HG03439 (cell line): Measurements from ENCODE around the gene SSR4.

Experiments used
- ATAC-seq: cut with Tn5 transposase; IDR thresholded peaks from one replicate; pipeline ENCODE4 v1.9.1; 2021; ENCODE audit warnings: mild to moderate bottlenecking, moderate library complexity; ENCODE audit not compliant: unreplicated experiment

The SSR4 gene

DNA sequence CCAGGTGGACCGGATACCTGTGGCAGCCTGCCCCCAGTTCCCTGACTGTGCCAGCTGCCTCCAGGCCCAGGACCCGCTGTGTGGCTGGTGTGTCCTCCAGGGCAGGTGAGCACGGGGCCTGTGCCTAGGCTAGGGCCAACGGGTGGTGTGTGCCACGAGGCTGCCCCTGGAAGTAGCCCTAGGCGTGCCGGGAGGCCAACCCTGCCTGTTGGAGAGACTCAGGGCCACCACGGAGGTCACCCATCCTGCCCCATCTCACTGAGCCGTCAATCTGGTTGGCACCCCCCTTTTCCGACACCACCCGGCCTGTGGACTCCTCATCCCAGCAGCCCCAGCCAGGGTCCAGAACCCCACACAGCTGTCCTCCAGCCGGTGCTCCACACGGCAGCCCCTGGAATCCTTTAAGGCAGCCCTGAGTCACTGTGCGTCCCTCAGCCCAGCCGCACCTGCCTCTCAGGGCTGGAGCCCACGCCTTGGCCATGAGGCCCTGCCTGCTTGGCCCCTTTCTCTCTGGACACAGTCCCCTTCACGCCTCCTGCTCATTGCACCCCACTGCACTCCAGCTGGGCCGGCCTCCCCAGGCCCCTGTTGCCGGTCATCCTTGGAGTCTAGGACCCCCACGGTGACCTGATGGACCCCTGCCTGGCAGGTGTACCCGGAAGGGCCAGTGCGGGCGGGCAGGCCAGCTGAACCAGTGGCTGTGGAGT lies 25.2 kb upstream of the SSR4 start:
- ATAC-seq, result no peak

DNA sequence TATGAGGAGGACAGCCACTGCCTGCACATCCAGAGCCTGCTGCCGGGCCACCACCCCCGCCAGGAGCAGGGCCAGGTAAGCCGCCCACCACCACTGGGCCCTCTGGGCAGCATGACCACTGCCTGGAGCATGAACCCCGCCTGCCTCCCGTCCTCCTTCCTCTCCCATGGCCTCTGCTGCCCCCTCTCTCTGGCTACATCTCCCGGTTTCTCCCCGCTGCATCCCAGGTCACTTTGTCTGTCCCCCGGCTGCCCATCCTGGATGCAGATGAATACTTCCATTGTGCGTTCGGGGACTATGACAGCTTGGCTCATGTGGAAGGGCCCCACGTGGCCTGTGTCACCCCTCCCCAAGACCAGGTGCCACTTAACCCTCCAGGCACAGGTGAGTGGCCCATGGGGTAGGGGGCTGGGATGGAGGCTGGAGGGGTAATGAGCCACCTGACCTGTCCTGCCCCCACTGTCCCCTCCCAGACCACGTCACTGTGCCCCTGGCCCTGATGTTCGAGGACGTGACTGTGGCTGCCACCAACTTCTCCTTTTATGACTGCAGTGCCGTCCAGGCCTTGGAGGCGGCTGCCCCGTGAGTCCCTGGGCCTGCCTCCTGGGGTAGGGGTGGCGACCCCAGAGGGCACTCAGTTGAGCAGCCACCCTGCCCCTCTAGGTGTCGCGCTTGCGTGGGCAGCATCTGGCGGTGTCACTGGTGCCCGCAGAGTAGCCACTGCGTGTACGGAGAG lies 24.4 kb upstream of the SSR4 start:
- ATAC-seq, result no peak

DNA sequence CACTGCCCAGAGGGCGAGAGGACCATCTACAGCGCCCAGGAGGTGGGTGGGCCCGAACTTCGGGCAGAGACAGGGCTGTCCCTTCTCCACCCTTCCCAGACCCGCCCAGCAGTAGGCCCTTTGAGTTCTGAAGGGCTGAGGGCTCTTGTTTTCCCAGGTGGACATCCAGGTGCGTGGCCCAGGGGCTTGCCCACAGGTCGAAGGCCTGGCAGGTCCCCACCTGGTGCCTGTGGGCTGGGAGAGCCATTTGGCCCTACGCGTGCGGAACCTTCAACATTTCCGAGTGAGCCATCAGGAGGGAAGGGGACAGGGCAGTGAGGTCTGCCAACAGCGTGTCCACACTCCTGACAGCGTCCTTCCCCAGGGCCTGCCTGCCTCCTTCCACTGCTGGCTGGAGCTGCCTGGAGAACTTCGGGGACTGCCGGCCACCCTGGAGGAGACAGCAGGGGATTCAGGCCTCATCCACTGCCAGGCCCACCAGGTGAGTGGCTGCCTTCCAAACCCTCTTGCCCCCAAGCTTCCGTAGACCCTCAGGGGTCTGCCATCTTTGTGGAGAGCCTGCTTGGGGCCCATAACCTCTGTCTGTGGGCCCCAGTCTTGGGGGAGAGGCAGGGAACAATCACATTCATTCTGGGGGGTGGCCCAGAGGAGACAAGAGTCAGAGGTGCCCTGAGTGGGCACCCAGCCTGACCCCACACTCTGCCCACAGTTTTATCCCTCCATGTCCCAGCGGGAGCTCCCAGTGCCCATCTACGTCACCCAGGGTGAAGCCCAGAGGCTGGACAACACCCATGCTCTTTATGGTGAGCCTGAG lies 23.7 kb upstream of the SSR4 start:
- no peak for ATAC-seq

DNA sequence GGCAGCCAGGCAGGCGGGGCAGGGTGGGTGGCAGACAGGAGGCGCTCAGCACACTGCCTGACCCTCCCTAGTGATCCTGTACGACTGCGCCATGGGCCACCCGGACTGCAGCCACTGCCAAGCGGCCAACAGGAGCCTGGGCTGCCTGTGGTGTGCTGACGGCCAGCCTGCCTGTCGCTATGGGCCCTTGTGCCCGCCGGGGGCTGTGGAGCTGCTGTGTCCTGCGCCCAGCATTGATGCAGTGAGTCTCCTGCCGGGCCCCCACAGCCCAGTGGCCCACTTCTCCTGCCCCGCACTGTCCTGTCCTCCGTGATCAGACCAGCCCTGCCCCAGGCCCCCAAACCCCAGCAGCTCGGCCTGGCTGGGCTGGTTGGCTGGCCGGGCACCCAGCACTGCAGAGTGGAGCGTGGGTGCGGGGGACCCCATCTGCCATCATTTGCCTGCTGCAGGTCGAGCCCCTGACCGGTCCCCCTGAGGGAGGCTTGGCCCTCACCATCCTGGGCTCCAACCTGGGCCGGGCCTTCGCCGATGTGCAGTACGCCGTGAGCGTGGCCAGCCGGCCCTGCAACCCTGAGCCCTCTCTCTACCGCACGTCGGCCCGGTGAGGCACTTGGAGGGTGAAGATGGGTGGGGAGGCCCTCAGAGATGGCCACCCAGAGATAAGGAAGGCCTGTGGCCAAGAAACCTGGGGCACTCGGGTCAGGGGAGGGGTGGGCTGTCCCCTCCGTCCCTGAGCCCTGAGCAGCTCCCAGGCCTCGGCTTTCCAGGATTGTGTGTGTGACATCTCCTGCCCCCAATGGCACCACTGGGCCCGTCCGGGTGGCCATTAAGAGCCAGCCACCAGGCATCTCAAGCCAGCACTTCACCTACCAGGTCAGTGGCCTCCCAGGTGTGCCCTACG lies 22.8 kb upstream of the SSR4 start:
- ATAC-seq, result no peak

DNA sequence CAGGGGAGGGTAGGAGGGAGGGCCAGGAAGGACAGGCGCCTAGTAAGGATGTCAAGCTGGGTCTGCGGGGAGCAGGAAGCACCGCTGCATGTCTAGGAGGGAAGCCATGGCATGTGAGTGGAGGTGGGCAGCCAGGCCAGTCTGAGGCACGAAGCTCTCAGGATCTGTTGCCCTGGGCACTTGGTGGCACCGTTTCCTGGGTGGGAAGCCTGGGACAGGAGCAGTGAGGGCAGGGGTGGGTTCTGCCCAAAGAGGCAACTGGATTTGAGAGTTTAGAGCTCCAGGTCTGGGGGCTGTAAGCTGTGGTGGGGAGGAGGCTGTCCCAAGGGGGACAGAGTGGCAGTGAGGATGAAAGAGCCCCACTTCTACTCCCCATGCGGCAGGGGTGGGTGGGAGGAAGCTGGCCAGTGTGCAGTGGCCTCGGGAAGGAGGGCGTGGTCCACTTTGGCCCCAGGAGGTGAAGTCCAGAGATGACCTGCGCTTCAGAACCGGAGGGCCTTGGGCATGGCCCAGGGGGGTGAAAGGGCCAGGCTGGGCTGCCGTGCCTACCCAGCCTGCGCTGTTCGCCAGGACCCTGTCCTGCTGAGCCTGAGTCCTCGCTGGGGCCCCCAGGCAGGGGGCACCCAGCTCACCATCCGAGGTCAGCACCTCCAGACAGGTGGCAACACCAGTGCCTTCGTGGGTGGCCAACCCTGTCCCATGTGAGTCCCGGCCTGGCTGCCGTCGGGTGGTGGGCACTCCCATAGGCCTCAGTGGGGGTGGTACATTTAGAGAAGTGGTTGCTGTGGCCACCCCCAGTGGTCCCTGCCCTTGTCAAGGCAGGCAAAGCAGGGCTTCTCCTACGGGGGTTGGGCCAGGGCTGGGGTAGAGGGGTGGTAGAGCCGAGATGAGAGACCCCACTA lies 21.9 kb upstream of the SSR4 start:
- no peak for ATAC-seq

DNA sequence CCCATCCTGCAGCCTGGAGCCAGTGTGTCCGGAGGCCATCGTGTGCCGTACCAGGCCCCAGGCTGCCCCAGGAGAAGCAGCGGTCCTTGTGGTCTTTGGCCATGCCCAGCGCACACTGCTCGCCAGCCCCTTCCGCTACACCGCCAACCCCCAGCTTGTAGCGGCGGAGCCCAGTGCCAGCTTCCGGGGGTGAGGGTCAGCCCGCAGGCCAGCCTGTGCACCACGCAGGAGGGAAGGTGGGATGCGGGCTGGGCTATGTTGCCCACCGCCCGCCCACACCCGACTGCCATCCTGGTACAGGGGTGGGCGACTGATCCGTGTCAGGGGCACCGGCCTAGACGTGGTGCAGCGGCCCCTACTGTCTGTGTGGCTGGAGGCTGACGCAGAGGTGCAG lies 21.3 kb upstream of the SSR4 start:
- no peak for ATAC-seq

DNA sequence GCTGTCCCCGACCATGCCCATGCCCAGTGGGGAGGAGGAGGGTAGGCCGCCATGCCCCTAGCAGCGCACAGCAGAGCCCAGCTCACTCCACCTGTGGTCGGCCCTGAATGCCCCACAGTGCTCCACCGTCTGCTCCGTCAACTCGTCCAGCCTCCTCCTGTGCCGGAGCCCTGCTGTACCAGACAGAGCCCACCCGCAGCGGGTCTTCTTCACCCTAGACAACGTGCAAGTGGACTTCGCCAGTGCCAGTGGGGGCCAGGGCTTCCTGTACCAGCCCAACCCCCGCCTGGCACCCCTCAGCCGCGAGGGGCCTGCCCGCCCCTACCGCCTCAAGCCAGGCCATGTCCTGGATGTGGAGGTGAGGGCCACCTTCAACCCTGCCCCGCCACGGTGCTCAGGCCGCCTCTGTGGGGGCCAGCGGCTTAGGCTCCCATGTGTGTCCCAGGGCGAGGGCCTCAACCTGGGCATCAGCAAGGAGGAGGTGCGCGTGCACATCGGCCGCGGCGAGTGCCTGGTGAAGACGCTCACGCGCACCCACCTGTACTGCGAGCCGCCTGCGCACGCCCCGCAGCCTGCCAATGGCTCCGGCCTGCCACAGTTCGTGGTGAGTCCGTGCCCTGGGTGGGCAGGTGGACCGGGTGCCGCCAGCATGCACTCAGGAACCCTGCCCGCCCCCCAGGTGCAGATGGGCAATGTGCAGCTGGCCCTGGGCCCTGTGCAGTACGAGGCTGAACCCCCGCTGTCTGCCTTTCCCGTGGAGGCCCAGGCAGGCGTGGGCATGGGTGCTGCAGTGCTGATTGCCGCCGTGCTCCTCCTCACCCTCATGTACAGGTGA lies 20.5 kb upstream of the SSR4 start:
- ATAC-seq, result no peak

DNA sequence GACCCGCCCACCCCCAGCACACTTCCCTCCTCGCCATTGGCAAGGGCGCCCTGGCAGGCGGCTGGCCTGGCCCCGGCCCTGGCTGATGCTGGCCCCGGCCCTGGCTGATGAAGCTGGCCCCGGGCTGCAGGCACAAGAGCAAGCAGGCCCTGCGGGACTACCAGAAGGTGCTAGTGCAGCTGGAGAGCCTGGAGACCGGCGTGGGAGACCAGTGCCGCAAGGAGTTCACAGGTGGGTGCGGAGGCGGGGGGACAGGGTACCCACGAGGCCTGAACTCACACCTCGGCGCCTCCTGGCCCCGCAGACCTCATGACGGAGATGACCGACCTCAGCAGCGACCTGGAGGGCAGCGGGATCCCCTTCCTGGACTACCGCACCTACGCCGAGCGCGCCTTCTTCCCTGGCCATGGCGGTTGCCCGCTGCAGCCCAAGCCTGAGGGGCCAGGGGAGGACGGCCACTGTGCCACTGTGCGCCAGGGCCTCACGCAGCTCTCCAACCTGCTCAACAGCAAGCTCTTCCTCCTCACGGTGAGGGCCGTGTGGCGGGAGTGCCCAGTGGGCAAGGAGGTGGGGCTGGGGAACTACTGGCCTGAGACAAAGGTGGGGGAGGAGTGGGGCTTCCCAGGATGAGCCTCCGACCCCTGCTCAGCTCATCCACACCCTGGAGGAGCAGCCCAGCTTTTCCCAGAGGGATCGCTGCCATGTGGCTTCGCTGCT lies 19.7 kb upstream of the SSR4 start:
- ATAC-seq, result no peak

DNA sequence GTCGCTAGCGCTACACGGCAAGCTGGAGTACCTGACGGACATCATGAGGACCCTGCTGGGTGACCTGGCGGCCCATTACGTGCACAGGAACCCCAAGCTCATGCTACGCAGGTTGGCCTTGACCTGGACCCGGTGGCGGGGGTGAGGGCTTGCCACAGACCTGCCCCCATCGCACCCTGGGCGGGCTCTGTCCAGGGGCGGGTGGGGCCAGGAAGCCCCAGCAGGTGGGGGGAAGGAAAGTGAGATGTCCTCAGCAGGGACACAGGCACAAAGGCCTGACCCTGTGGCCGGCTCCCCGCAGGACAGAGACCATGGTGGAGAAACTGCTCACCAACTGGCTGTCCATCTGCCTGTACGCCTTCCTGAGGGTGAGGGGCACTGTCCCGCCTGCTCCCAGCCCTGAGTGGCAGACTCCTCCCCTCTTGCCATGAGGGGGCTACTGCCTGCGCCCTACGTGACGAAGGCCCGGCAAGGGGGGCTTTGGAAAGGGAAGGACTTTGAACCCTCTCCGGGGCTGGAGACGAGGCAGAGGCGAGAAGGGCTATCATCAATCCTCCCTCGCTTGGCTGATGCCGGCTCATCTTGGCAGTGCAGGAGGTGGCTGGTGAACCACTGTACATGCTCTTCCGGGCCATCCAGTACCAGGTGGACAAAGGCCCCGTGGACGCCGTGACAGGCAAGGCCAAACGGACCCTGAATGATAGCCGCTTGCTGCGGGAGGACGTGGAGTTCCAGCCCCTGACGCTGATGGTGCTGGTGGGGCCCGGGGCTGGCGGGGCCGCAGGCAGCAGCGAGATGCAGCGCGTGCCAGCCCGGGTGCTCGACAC lies 19.0 kb upstream of the SSR4 start:
- no peak for ATAC-seq

DNA sequence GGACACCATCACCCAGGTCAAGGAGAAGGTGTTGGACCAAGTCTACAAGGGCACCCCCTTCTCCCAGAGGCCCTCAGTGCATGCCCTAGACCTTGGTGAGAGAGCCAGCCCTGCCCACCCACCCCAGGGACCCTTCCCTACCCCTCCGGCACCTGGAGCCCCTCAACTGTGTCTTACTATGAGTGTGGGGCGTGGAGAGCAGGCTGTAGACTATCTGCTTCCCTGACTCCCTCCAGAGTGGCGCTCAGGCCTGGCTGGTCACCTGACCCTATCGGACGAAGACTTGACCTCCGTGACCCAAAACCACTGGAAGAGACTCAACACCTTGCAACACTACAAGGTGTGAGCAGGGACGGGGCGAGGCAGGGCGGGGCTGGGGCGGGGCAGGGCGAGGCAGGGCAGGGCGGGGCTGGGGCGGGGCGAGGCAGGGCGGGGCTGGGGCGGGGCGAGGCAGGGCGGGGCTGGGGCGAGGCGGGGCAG lies 18.3 kb upstream of the SSR4 start:
- no peak for ATAC-seq

DNA sequence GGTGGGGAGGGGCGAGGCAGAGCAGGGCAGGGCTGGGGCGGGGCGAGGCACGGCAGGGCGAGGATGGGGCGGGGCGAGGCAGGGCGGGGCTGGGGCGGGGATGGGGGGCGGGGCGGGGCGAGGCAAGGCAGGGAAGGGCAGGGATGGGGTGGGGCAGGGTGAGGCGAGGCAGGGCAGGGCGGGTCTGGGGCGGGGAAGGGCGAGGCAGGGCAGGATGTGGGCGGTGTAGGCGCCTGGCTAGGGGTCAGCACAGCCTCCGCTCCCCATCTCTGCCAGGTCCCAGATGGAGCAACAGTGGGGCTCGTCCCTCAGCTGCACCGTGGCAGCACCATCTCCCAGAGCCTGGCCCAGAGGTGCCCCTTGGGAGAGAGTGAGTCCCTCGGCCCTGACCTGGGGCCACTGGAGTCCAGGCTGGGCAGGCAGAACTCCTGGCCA lies 17.8 kb upstream of the SSR4 start:
- ATAC-seq, result no peak

DNA sequence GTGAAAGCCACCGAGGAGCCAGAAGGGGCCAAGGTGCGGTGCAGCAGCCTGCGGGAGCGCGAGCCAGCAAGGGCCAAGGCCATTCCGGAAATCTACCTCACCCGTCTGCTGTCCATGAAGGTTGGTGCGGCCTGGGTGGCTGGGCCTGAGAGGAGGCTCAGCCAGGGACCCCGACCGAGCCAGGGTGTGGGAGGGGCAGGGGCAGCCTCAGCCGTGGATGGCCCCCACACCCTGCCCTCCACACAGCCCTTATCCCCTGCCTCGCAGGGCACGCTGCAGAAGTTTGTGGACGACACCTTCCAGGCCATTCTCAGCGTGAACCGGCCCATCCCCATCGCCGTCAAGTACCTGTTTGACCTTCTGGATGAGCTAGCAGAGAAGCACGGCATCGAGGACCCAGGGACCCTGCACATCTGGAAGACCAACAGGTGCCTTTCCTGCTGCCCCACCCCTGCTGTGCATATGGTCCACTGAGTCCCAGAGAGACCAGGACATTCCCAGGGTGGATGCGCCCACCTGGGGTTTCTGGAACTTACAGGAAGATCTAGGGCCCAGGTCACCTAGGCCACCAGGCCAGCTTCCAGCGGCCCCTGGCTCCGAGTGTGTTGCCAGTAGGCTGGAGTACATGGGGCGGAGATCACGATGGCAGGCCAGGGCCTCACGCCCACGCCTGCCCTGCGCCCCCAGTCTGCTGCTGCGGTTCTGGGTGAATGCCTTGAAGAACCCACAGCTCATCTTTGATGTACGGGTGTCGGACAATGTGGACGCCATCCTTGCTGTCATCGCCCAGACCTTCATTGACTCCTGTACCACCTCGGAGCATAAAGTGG lies 17.0 kb upstream of the SSR4 start:
- no peak for ATAC-seq

DNA sequence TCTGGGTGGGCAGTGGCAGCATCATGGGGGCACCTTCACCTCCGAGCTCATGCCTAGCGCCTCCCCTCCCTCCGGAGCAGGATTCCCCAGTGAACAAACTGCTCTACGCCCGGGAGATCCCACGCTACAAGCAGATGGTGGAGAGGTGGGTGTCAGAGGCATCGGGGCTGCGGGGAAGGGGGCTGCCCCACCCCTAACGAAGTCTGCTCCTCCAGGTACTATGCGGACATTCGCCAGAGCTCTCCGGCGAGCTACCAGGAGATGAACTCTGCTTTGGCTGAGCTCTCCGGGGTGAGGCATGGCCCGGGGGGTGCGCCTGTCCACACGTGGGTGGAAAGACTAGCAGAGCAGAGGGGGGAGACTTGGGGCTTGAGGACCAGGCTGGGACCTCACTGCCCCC lies 16.3 kb upstream of the SSR4 start:
- no peak for ATAC-seq

DNA sequence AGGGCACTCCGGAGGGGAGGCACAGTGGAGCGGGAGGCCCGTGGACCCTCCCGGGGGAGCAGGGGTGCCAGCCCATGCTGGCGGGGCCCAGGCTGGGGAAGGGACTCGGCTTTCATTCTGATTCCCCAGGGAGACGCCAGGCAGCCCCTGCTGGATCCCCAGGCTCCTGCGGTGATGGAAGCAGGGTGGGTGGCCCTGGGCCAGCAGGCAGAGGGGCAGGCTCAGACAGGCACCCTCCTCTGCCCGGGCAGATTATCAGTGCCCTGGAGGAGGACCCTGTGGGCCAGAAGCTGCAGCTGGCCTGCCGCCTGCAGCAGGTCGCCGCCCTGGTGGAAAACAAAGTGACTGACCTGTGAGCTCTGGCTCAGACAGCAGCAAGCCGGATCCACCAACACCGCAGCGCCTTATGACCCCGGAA lies 15.8 kb upstream of the SSR4 start:
- ATAC-seq, result no peak

DNA sequence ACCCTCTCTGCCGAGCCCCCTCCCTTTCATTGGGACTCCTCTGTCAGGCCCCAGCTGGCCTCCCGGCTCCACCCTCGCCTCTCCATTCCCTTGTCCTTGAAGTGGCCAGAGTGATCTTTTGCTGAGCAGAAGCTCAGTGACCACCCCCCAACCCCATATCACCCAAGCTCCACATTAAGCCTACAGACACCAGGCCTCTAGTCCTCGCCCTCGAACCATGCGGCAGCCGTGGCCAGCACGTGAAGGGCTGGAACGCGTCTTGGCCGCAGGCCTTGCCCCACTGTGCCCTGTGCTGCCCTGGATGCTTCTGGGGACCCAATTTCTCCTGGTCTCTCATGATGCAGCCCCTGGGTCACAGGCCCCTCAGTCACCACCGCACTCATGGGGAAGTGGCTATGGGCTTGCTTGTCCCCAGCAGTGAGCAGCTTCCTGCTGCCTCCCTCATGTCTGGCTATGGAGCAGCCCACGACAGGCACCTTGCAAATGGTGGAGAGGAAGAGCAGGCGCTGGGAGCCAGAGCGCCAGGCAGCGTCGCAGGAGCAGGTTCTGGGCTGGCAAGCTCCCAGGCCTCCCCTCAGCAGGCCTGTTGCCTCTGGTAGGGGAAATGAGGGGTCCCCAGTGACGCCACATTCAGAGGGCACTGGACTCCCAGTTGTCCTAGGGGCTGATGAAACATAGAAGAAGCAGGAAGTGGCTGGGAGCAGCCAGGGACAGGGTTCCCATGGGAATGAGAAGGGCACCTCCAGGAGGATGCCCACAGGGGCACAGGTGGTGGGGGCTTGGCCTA lies 14.4 kb upstream of the SSR4 start:
- no peak for ATAC-seq
